ENCODE data around the gene COX6B2.

The COX6B2 gene

DNA sequence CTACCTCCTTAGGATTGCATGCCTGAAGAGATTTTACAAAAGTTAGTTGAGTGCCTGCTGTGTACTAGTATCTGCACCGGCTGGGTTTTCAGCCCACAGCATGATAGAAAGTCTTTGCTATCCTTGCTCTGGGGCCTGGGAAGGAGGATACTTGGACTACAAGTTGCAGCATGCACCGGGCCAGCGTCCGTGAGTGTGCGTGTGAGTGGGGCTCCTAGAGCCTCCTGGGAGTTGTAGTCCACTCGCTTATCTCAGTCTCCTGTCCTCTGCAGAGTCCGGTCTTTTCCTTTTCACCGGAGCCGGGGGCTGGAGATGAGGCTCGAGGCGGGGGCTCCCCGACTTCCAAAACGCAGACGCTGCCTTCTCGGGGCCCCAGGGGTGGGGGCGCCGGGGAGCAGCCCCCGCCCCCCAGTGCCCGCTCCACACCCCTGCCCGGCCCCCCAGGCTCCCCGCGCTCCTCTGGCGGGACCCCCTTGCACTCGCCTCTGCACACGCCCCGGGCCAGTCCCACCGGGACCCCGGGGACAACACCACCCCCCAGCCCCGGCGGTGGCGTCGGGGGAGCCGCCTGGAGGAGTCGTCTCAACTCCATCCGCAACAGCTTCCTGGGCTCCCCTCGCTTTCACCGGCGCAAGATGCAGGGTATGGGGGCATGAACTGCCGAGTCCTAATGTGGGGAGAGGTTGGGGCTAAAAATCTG lies 50.1 kb downstream of the COX6B2 start:
- DNase-seq (ENCODE audit: low spot score), result peak; percentile 76
- in situ Hi-C loops (cut with MboI; ENCODE audit: low sequenced_read_pairs, unreplicated experiment), result no loop called here
- TF ChIP-seq, protein P1, sequence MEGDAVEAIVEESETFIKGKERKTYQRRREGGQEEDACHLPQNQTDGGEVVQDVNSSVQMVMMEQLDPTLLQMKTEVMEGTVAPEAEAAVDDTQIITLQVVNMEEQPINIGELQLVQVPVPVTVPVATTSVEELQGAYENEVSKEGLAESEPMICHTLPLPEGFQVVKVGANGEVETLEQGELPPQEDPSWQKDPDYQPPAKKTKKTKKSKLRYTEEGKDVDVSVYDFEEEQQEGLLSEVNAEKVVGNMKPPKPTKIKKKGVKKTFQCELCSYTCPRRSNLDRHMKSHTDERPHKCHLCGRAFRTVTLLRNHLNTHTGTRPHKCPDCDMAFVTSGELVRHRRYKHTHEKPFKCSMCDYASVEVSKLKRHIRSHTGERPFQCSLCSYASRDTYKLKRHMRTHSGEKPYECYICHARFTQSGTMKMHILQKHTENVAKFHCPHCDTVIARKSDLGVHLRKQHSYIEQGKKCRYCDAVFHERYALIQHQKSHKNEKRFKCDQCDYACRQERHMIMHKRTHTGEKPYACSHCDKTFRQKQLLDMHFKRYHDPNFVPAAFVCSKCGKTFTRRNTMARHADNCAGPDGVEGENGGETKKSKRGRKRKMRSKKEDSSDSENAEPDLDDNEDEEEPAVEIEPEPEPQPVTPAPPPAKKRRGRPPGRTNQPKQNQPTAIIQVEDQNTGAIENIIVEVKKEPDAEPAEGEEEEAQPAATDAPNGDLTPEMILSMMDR (IDR thresholded peaks at IDR 0.05; ENCODE audit: borderline replicate concordance, control extremely low read depth, extremely low read depth, insufficient read depth, missing control alignments), result no peak

DNA sequence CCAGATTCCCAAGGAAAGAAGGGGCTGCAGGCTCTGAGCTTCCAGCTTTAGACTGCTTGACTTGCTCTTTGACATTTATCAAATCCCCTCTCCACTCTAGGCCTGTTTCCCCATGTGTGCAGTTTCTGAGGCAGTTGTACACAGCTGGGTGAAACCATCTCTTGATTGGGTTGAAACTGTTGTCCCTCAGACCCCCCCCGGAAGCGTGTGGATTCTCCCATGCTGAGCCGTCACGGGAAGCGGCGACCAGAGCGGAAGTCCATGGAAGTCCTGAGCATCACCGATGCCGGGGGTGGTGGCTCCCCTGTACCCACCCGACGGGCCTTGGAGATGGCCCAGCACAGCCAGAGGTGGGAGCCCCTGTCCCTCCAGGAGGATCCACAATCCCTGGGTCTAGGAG lies 51.0 kb downstream of the COX6B2 start:
- TF ChIP-seq, protein P1 (IDR thresholded peaks at IDR 0.05; ENCODE audit: borderline replicate concordance, control extremely low read depth, extremely low read depth, insufficient read depth, missing control alignments), result no peak
- DNase-seq (ENCODE audit: low spot score), result no peak
- in situ Hi-C loops (cut with MboI; ENCODE audit: low sequenced_read_pairs, unreplicated experiment), result no loop called here

DNA sequence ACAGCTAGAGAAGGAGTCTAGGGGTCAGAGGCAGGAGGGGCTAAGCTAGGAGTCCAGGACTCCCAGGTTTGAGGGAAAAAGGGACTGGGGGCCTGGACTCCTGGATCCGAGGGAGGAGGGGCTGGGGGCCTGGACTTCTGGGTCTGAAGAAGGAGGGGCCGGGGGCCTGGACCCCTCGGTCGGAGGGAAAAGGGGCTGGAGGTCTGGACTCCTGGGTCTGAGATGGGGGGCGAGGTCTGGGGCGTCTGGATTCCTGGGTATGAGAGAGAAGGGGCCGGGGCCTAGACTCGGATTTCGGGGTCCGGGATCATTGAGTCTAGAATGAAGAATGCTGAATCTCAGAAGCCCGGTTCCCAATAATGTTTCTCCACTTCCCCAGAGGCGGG lies 52.2 kb downstream of the COX6B2 start:
- TF ChIP-seq, protein P1 (IDR thresholded peaks at IDR 0.05; ENCODE audit: borderline replicate concordance, control extremely low read depth, extremely low read depth, insufficient read depth, missing control alignments), result no peak
- no peak for DNase-seq (ENCODE audit: low spot score)
- in situ Hi-C loops (cut with MboI; ENCODE audit: low sequenced_read_pairs, unreplicated experiment), result no loop called here

DNA sequence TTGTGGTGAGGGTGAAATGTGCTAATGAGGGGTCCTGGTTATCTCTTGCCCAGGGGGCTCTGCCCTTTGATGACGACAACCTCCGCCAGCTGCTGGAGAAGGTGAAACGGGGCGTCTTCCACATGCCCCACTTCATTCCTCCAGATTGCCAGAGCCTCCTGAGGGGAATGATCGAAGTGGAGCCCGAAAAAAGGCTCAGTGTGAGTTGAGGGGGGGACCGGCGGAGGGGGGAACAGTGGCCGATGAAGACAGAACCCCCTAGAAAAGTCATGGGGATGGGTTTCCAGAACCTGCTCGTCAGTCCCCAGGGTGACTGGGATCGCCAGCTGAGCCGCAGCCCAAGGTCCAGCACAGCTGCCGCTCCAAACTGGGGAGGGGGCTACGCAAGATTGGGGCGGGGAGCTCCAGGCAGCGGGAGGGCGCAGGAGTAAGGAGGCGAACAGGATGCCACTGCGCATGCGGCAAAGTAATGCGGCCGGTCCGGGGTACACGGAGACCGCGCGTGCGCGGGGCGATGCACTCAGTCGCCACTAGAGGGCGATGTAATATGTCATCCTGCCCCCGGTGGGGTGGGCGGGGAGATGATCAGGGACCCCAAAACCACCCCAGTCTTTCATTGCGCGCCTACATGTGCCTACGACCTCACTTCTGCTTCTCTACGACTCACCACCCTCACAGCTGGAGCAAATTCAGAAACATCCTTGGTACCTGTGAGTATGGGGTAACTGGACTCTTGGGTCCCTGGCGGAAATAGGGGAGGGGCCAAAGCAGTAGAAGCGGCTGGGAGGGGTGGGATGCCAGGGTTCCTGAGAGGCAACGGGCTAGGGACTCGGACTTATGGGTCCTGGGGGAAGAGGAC lies 52.8 kb downstream of the COX6B2 start:
- in situ Hi-C loops (cut with MboI; ENCODE audit: low sequenced_read_pairs, unreplicated experiment), result no loop called here

DNA sequence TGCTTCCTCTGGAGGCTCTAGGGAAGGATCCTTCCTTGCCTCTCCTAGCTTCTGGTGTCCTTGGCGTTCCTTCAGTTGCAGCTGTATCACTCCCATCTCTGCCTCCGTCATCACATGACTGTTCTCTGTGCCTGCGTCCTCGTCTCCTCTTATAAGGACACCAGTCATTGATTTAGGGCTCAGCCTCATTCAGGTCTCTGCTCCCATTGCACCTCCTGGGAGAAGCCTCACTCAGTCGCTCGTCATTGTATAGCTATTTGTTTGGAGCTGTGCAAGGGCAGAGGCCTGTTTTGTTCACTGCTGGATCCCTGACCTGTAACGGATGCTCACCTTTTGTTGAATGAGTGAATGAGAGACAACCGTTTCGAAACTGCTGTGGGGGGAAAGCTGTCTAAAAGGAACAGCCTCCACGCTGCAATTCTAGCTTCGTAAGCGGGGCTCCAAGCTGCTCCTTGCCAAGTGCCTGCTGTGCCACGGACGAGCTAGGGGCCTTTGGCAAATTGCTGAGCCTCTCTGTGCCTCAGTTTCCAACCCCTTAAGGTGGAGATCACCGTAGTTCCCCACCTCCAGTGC lies 53.5 kb downstream of the COX6B2 start:
- TF ChIP-seq, protein P1 (IDR thresholded peaks at IDR 0.05; ENCODE audit: borderline replicate concordance, control extremely low read depth, extremely low read depth, insufficient read depth, missing control alignments), result no peak
- in situ Hi-C loops (cut with MboI; ENCODE audit: low sequenced_read_pairs, unreplicated experiment), result no loop called here
- no peak for DNase-seq (ENCODE audit: low spot score)

More for the DNA sequence above, 52.8 kb downstream of the COX6B2 start:
- TF ChIP-seq, protein P1 (IDR thresholded peaks at IDR 0.05; ENCODE audit: borderline replicate concordance, control extremely low read depth, extremely low read depth, insufficient read depth, missing control alignments), result peak; percentile 93
- peak; percentile 98 for DNase-seq (ENCODE audit: low spot score)

DNA sequence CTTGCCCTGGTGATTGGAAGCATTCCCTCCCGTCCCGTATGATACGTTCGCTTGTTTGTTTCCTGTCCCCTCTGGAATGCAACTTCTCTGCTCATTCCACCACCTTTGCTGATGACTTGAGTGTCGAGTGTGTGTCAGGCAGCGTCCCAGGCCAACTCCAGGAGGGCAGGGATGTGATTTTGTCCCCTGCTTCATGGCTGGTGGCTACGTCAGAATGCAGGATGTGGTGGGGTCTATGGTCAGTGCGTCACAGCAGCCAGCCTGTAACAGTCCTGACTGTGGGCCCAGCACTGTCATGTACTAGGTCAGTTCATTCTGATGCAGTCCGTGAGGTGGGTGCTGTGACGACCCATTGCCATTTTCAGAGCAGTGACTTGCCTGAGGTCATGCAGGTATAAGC lies 54.5 kb downstream of the COX6B2 start:
- TF ChIP-seq, protein P1 (IDR thresholded peaks at IDR 0.05; ENCODE audit: borderline replicate concordance, control extremely low read depth, extremely low read depth, insufficient read depth, missing control alignments), result no peak
- no peak for DNase-seq (ENCODE audit: low spot score)
- in situ Hi-C loops (cut with MboI; ENCODE audit: low sequenced_read_pairs, unreplicated experiment), result no loop called here
